GM19351 (cell line): ENCODE results near the gene RYK.
A peak's percentile ranks its signal among the peaks of the same experiment; 100 is the strongest.
"Not testable (repeated sequence)": the region's sequence is repeated elsewhere in the genome, so short reads cannot be mapped to it uniquely, and the experiment has no call there.

Experiments
- ATAC-seq: cut with Tn5 transposase; IDR thresholded peaks from one replicate; pipeline ENCODE4 v1.9.1; 2021; ENCODE audit warnings: mild to moderate bottlenecking, moderate library complexity; ENCODE audit not compliant: unreplicated experiment

Gene RYK

DNA sequence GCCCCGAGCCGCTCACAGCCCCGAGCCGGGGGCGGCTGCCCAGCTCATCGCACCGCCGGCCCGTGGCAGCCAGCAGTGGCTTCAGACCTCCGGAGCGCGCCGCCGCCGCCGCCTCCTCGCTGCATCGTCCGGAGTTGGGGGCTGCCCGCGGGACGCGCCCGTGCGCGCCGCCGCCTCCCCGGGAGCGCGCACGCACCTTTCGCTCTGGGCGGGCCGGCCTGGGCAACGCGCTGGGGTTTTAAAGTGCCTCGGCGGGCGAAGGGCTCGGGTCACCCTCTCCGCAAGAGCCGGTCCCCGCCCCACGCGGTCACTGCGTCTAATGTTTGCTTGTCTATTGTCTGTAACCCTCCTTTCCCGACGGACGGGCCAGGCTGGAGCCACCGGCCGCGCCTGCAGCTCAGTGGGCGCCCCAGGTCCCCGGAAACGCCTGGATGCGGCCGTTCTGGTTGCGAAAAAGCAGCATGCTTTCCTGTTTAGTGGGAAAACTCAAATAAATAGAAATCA lies at the start of gene RYK:
Gene RYK, minus strand, starts transcription at position 143 of the 504 bp plus-strand sequence. CDS start 205 bp downstream, outside the sequence.
- peak; percentile 74 for ATAC-seq

GRCh38 chr3:134299888-134300206 lies 49.2 kb upstream of the RYK start:
- ATAC-seq = no peak

- ATAC-seq = no peak
Measured at GRCh38 chr3:134299185-134299887, 48.7 kb upstream of the RYK start.

GRCh38 chr3:134298249-134298648 lies 47.6 kb upstream of the RYK start:
- ATAC-seq = no peak

- ATAC-seq = no peak
Measured at GRCh38 chr3:134296616-134297015, 46.0 kb upstream of the RYK start.

DNA sequence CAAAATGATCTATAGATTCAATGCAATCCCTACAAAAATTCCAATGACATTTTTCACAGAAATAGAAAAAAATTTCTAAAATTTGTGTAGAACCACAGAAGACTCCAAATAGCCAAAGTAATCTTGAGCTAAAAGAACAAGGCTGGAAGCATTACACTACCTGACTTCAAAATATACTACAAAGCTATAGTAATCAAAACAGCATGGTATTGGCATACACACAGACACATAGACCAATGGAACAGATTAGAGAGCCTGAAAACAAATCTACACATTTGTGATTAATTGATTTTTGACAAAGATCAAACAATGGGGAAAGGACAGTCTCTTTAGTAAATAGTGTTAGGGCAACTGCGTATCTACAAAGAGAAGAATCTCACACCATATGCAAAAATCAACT lies 45.3 kb upstream of the RYK start:
- ATAC-seq = no peak

DNA sequence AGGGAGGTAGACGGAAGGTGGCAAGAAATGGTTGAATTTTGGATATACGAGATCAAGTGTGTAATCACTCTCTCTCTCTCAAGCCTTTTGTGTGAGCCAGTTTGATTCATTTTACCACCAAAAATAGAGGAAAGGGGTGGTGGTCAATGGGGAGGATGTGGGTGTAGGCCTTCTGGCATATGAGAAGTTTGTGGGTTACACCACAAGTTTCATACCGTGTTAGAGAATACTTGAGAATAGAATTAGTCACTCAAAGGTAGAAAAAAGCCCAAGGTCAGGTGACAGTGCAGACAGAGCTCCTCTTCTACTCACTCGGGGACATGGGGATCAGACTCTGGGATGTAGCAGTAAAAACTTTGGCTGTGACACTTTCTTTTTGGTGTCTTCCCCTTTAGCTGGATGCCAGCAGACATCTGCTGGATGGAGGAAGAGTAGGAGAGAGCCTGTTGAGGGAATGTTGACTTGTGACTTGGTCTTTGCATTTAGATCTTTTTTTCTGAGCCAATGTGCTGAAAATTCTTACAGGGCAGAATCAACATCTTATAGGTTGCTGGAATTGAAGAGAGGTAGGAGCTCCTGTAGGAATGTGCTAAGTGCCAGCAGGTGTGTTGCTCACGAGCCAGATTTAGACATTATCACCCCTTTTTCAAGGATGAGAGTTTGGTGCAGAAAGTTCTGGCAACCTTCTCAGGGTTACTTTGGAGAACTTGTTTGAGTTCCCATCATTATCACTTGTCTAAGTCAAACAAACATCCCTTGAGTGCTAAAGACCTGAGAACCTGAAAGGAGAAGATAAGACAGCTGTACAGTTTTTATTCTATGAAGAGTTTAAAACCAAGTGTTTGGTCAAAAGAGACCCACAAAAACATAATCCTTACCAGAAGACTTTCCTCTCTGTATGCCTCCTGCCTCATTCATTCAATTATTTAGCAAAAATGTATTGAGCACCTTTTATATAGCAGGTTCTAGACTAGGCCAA lies 43.9 kb upstream of the RYK start:
- peak; percentile 100 for ATAC-seq

DNA sequence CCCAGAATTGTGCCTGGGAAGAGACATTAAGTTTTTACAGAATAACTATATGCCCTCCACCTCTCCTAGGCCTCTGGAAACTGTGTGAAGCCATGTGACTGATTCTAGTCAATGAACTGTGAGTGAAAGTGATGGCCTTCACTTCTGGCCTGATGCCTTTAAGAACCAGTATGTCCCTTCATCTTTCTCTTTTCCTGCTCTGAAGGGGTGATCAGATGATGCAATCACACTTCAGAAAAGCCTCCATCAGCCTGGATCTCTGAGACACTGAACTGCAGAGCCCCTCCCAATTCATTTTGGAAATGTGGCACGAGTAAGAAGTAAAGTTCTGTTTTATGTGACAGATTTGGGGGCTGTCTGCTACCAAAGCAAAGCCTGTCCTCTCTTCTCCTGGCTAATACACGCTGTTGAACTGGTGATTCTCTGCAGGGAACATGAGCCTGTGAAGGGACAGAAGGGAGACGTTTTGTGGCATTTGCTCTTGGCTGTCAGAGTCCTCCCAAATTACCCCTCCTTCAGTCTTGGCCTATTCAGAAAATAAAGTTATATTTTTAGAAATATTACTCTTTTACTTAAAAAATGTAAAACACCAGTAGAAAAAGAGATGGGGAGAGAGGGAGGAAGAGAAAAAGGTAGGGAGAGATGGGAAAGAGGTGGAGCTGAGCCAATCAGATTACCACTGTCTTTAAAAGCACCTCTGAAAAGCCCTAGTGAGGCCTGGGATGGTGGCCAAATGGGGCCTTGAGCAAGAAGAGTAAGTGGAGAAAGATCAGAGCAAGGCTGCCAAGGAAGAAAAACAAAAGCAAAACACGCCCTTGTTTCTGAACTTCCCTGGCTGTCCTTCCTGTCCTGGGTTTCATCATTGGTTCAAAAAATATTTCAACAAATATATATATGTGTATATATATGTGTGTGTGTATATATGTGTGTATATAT lies 40.9 kb upstream of the RYK start:
- ATAC-seq = no peak

DNA sequence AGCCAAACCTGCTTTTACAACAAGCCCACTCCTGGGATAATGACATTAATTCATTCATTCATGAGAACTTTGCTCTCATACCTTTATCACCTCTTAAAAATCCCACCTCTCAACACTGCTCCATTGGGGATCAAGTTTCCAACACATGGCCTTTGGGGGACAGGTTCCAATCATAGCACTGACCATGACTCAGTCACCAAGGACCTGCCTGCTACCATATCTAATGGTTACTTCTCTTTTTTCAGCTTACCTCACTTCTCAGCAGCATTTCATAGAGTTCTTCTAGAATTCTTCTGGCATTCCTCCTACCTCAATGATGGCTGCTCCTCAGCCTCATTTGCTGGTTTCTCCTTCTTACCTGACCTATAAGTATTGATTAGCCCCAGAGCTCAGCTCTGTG lies 36.9 kb upstream of the RYK start:
- no peak for ATAC-seq

DNA sequence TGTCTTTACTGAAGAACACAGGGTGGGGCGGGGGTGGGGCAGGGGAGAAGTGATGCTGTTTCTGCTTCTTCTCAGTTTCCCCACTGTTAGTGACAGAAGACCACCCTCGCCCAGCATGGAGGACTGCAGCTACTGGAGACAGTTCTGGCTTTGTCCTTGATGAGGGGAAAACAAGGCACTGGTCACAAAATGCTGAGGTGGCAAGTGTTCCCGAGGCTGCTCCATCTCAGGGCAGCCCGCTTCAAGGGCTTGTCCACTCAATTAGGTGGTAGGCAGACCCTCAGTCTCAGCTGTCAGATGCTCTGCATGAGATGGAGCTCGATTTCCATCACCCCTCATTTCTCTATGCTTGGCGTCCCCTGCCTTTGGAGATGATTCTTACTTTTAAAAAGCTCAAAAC lies 33.8 kb upstream of the RYK start:
- ATAC-seq = no peak

DNA sequence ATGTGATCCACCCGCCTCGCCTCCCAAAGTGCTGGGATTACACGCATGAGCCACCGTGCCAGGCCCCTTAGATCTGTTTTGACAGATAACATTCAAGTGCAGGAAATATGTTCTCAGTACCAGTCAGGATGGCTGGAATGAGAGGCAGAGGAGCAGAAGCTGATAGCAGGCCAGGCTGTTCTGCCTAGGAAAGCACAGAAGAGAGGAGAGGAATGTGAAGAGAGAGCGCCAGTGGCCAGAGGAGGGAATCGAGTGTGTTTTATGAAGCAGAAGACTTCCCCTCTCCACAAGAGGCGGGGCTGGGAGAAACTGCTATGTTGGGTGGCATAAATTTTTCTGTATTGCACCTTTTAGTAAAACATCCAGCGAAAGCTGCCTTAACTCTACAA lies 32.0 kb upstream of the RYK start:
- no peak for ATAC-seq

DNA sequence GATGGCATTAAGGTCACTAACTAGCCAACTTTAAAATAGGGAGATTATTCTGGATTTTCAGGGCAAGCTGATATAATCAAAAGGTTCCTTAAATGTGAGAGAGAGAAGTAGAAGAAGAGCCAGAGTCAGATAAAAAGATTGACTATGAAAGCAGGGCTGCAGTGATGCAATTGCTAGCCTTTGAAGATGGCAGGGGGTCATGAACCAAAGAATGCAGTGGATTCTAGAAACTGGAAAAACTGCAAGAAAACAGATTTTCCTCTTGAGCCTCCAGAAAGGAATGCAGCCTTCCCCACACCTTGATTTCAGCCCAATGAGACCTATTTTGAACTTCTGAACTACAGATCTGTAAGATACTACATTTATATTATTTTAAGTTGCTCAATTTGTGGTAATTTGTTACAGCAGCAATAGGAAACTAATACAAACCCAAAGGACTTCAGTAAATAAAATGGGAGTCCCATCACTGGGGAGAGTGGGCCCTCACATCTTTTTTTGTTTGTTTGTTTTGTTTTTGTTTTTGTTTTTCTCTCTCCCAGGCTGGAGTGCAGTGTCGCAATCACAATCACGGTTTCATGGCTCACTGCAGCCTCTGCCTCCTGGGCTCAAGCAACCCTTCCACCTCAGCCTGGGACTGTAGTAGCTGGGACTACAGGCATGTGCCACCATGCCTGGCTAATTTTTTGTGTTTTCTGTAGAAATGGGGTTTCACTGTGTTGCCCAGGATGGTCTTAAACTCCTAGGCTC lies 31.4 kb upstream of the RYK start:
- no peak for ATAC-seq

DNA sequence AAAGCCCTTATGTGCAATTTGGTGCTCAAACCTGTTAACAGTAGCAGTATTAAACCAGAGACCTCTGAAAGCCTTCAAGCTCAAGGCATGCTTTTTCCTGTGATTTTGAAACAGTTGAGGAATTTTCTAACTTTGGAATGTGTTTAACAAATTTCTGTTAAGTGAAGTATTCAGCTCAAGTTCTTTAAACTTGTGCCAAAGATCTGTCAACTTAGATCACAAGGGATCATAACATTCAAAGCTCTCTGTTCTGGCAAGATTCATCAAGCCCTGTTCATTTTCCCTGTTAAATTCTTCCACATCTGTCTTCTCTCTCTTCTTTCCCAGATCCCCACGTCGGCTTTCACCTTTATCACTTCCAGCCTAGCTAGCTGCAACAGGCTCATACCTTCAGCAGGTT lies 28.8 kb upstream of the RYK start:
- ATAC-seq = no peak

- ATAC-seq = no peak
Measured at GRCh38 chr3:134277066-134277660, 26.5 kb upstream of the RYK start.

DNA sequence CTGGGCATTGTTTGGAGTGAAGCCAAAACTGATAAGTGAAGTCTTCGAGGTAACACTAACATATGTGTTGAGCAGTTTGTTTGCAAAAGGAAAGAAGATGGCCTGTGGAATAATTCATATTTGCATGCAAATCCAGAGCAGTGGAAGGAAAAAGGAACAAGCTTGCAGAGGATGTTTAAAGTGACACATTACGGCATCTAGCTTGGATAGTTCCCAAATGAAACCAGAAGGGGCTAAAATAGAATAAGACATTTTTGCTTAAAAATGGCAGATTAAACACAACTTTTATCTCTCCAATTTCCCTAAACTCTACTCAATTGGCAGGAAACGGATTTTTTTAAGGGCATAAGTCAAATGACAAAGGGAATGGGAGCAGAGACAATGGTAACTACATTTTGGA lies 25.4 kb upstream of the RYK start:
- no peak for ATAC-seq

DNA sequence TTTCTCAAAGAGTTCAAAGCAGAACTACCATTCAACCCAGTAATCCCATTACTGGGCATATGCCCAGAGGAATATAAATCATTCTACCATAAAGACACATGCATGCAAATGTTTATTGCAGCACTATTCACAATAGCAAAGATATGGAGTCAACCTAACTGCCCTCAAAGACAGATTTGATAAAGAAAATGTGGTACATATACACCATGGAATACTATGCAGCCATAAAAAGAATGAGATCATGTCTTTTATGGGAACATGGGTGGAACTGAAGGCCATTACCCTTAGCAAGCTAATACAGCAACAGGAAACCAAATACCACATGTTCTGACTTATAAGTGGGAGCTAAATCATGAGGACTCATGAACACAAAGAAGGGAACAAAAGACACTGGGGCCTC lies 24.5 kb upstream of the RYK start:
- ATAC-seq = not testable (repeated sequence)

GRCh38 chr3:134274571-134274970 lies 23.9 kb upstream of the RYK start:
- no peak for ATAC-seq

DNA sequence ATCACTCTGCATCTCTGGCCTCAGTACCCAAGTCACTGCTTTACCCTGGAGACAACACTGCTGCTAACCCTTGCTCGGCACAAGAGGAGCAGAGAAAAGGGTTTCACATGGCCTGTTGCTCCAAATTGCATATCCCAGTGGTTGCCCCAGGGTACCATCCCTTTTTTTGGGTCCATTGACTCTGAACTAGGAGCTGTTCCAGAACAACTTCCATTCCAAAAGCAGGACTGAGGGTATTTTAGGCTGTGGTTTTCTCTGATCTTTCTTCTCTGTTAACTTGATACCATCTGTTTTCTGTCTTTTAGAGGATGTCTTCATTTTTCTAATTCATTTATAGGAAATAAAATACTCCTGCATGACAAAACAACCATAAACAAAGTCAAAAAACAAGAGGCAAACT lies 17.3 kb upstream of the RYK start:
- no peak for ATAC-seq

DNA sequence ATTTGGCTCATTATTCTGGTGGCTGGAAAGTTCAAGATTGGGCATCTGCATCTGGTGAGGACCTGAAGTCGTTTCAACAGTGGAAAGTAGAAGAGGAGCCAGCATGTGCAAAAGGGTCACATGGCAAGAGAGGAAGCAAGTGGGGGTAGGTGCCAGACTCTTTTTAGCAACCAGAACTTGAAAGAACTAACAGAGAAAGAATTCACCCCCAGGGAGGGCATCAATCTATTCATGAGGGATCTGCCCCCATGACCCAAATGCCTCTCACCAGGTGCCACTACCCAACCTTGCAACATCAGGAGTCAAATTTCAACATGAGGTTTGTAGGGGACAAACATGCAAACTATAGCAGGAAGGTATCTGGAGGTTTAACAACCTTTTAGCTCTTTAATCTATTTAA lies 10.3 kb upstream of the RYK start:
- no peak for ATAC-seq
